Measurements from ENCODE around the gene CTU1. TPM values are rescaled to one million over a fixed set of nuclear protein-coding genes. Genes with fewer than 3 reads are reported as not detected.

CTU1 gene
- total RNA-seq, 2 experiments from 2014 or later, result 1.4 to 1.6 TPM

DNA sequence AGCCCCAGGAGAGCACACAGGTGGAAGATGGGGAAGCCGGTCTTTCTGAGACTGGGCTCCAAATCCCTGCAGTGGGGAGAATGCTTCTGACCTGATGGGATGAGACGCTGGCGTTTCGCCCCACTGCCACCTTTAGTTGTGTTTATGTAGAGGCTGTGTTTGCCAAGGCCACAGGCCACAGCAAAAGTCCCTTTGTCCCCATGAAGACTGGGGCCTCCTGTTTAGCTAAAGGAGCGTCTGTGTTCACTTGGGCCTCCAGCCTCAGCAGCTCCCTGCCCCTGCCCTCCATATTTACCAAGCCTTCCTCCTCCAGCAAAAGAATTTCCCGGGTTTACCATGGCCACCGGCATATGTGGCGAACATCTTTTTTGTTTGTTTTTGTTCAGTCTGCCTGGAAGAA lies 15.1 kb downstream of the CTU1 start:
- Mint-ChIP-seq H3K36me3 (ENCODE audit: low read depth) (peaks cover 16% of the 10 kb centered on the region), H3K27me3 (no peaks in the 10 kb centered on the region), H3K4me1 (ENCODE audit: low read depth) (peaks cover 10% of the 10 kb centered on the region), H3K4me3 (no peak overlapping the region), H3K9me3 (no peaks in the 10 kb centered on the region), H3K27ac (no peak overlapping the region)
- H3K36me3 ChIP-seq (ENCODE audit: insufficient read depth, low read length), result peaks cover 5% of the 10 kb centered on the region
- no peak overlapping the region for H3K27ac ChIP-seq (ENCODE audit: low read depth in 1 of 2, low read length in 2 of 2)
- intact Hi-C loops (cut with DNase I, micrococcal nuclease), result no loop called here
- no peak for ATAC-seq (ENCODE audit: poor library complexity)
- H3K27me3 ChIP-seq (ENCODE audit: control insufficient read depth in 1 of 2, insufficient read depth in 2 of 2, low read length in 2 of 2), result no peaks in the 10 kb centered on the region
- ChIA-PET CTCF (no interaction called here), POLR2A (no interaction called here)
- no peak for DNase-seq
- TF ChIP-seq, protein P1, sequence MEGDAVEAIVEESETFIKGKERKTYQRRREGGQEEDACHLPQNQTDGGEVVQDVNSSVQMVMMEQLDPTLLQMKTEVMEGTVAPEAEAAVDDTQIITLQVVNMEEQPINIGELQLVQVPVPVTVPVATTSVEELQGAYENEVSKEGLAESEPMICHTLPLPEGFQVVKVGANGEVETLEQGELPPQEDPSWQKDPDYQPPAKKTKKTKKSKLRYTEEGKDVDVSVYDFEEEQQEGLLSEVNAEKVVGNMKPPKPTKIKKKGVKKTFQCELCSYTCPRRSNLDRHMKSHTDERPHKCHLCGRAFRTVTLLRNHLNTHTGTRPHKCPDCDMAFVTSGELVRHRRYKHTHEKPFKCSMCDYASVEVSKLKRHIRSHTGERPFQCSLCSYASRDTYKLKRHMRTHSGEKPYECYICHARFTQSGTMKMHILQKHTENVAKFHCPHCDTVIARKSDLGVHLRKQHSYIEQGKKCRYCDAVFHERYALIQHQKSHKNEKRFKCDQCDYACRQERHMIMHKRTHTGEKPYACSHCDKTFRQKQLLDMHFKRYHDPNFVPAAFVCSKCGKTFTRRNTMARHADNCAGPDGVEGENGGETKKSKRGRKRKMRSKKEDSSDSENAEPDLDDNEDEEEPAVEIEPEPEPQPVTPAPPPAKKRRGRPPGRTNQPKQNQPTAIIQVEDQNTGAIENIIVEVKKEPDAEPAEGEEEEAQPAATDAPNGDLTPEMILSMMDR (IDR thresholded peaks at IDR 0.05), result no peak
- peaks cover 13% of the 10 kb centered on the region for H3K4me1 ChIP-seq (ENCODE audit: insufficient read depth, low read length)
- no peaks in the 10 kb centered on the region for H3K9me3 ChIP-seq (ENCODE audit: control insufficient read depth in 1 of 2, insufficient read depth in 1 of 2, low read length in 2 of 2)
- no peak overlapping the region for H3K4me3 ChIP-seq (ENCODE audit: low read length)

DNA sequence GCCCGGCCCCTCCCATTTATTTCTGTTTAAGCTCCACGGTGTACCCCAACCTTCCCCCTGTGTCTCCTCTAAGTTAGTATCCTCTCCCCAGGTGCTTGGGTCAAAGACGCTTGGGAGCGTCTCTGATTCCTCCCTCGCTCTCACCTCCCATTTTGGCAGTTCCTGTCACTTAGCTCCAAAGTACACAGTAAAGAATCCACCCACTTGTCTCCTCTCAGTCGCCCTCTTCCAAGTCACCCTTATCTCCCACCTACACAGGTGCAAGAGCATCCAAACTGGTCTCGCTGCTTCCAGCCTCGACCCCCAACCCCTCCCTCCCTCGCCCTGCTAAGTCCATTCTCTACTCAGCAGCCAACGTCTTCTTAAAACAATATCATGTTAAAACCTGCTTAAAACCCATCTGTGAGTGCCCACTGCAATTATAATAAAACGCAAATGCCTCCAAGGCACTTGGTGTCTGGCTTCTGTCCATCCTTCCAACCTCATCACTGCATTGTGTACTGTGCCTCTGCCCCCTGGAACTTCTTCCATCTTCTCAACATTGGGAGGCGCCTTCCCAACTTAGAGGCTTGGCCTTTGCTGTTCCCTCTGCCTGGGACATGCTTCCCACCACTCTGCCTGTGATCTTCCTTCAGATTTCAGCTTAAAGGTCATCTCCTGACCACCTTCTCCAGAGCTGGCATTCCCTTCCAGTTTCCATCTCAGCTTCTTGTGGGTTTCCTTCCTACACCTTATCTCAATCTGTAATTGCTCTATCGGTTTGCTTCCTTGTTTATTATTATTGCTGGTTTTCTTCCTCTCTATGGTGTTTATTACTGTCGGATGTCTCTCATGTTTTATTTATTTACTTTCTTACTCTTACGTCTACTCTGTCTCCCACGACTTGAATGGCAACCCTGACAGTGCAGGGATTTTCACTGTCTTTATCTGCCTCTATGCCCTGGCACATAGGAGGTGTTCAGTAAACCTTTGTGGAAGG lies 16.0 kb downstream of the CTU1 start:
- Histone ChIP-seq H3K9me3 (ENCODE audit: control insufficient read depth in 1 of 2, insufficient read depth in 1 of 2, low read length in 2 of 2) (no peaks in the 10 kb centered on the region), H3K27ac (ENCODE audit: low read depth in 1 of 2, low read length in 2 of 2) (no peak overlapping the region), H3K4me1 (ENCODE audit: insufficient read depth, low read length) (peaks cover 6% of the 10 kb centered on the region), H3K27me3 (ENCODE audit: control insufficient read depth in 1 of 2, insufficient read depth in 2 of 2, low read length in 2 of 2) (no peaks in the 10 kb centered on the region), H3K36me3 (ENCODE audit: insufficient read depth, low read length) (no peaks in the 10 kb centered on the region), H3K4me3 (ENCODE audit: low read length) (no peak overlapping the region)
- H3K27ac Mint-ChIP-seq, result no peak overlapping the region
- DNase-seq (no peak), ATAC-seq (ENCODE audit: poor library complexity) (no peak)
- no peaks in the 10 kb centered on the region for H3K9me3 Mint-ChIP-seq
- H3K27me3 Mint-ChIP-seq, result no peaks in the 10 kb centered on the region
- ChIA-PET CTCF (no interaction called here), POLR2A (no interaction called here)
- intact Hi-C loops (cut with DNase I, micrococcal nuclease), result no loop called here
- no peak overlapping the region for H3K4me3 Mint-ChIP-seq
- TF ChIP-seq, protein P1 (IDR thresholded peaks at IDR 0.05), result no peak
- H3K36me3 Mint-ChIP-seq (ENCODE audit: low read depth), result peaks cover 7% of the 10 kb centered on the region
- H3K4me1 Mint-ChIP-seq (ENCODE audit: low read depth), result peaks cover 7% of the 10 kb centered on the region

DNA sequence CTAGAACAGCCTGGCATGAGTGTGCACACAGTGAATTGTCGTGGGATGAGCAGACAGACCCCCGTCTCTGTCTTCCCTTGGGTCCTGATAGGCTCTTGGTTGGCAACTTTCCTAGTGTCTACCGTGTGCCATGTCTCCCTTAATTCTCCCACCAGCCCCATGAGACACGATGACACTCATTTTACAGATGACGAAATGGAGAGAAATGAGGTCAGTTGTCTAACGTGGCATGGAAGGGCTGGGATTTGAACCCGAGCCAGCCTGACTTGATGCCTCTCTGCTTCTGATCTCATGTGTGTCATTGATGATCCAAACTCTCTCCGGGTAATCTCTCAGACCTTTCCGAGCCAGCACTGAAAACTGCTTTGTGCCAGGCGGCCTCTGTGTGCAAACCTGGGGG lies 17.1 kb downstream of the CTU1 start:
- no peak overlapping the region for H3K27ac Mint-ChIP-seq

More for the DNA sequence above, 17.1 kb downstream of the CTU1 start:
- POLR2A ChIA-PET, result no interaction called here
- intact Hi-C loops (cut with DNase I, micrococcal nuclease), result no loop called here
- Histone ChIP-seq H3K27ac (ENCODE audit: low read depth in 1 of 2, low read length in 2 of 2) (no peak overlapping the region), H3K27me3 (ENCODE audit: control insufficient read depth in 1 of 2, insufficient read depth in 2 of 2, low read length in 2 of 2) (no peaks in the 10 kb centered on the region), H3K36me3 (ENCODE audit: insufficient read depth, low read length) (no peaks in the 10 kb centered on the region), H3K4me1 (ENCODE audit: insufficient read depth, low read length) (no peaks in the 10 kb centered on the region), H3K4me3 (ENCODE audit: low read length) (no peak overlapping the region), H3K9me3 (ENCODE audit: control insufficient read depth in 1 of 2, insufficient read depth in 1 of 2, low read length in 2 of 2) (no peaks in the 10 kb centered on the region)
- TF ChIP-seq, protein P1 (IDR thresholded peaks at IDR 0.05), result no peak
- no peaks in the 10 kb centered on the region for H3K4me1 Mint-ChIP-seq (ENCODE audit: low read depth)
- CTCF ChIA-PET, result no interaction called here
- no peaks in the 10 kb centered on the region for H3K27me3 Mint-ChIP-seq
- no peak for ATAC-seq (ENCODE audit: poor library complexity)
- no peak overlapping the region for H3K4me3 Mint-ChIP-seq
- H3K36me3 Mint-ChIP-seq (ENCODE audit: low read depth), result no peaks in the 10 kb centered on the region
- no peak for DNase-seq
- no peaks in the 10 kb centered on the region for H3K9me3 Mint-ChIP-seq
